Amygdala (tissue), 56 donors: ENCODE measurements around the gene FIZ1.
A peak's percentile ranks its signal among the peaks of the same experiment; 100 is the strongest.

Experiments used
- DNase-seq, 56 donors: peaks; one replicate each; lab custom pipeline; 2025; lab: John Stamatoyannopoulos, UW

The FIZ1 gene

DNA sequence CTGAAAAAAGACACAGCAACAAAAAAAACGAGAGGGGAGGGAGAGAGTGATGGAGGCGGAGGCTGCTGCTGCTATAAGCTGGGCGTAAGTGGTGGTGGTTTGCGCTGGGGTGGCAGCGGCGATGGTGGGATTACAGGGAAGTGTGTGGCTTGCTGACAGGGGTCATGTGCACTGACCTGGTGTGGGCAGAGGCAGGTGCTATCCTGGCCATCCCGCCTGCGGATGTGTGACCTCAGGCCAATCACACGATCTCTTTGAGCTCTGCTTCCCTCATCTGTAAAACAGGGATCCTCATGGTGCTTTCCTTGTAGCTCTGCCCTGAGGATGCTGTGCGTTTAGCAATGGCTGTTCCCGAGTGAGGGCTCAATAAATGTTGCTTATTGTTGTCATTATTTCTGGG, 38.2 kb upstream of the FIZ1 start:
- no peak for DNase-seq

- DNase-seq, result no peak
These were observed 37.4 kb upstream of the FIZ1 start for GRCh38 chr19:55636723-55637122.

DNA sequence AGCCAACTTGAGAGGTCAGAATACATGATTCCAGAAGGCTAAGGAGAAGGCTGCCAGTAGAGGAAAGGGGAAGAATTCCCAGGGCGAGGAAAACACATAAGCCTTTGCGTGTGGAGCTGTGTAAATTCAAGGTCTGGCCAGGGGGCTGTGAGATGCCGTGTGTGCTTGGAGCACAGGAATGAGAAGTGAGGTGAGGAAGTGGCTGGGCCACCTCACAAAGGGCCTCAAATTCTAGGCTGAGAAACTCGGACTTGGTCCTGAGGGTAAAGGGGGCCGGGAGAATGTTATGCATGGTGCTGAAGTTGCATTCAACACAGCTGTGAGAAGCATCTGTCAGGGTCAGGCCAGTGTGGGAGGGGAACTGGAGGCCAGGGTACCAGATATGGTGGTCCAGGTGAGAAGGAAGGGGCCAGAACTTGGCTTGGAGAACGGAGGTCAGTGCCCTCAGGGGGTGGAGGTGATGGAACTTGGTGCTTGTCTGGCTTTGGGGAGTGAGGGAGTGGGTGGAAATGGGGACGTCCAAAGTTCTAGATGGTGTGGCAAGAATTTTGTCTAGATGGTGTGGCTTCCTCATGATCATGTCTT, 36.6 kb upstream of the FIZ1 start:
- no peak for DNase-seq

- no peak for DNase-seq
These were observed 36.0 kb upstream of the FIZ1 start for GRCh38 chr19:55635334-55635717.

- no peak for DNase-seq
These were observed 34.5 kb upstream of the FIZ1 start for GRCh38 chr19:55633861-55634260.

- DNase-seq, result peak in 53 of 56 donors; percentile 7 to 96 (median 63)
These were observed 33.1 kb upstream of the FIZ1 start for GRCh38 chr19:55632463-55632834.

DNA sequence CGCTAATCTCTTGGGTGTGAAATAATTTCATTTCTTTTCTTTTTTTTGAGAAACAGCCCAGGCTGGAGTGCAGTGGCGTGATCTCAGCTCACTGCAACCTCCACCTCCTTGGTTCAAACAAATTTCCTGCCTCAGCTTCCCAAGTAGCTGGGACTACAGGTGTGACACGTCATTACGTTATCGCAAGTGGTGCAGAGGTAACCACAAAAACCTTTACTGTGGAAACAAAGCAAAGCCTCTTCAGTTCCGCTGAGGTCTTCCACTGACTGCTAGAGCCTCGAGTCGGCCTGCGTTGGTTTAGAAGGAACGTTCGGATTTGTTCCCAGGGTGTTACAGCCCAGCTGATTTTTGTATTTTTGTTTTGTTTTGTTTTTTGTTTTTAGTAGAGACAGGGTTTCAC, 27.0 kb upstream of the FIZ1 start:
- DNase-seq, result no peak

DNA sequence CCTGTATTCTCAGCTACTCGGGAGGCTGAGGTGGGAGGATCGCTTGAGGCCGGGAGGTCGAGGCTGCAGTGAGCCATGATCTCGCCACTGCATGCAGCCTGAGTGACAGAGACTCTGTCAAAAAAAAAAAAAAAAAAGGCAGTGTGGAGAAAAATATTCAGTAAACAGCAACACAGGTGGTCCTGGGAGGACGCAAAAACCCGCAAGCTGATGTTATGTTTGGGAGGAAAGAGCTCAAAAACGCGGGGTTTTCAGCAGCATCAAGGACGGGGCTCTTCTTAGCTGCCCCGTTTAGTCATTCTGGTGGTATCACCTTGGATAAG, 25.6 kb upstream of the FIZ1 start:
- no peak for DNase-seq

GRCh38 chr19:55624109-55625003, 25.0 kb upstream of the FIZ1 start, which contains the start of gene ZNF784:
ZNF784 (minus strand) TSS chr19:55624566; CDS start chr19:55624561, 5 bp downstream.
- DNase-seq, result peak; percentile 26 to 97 (median 89)

DNA sequence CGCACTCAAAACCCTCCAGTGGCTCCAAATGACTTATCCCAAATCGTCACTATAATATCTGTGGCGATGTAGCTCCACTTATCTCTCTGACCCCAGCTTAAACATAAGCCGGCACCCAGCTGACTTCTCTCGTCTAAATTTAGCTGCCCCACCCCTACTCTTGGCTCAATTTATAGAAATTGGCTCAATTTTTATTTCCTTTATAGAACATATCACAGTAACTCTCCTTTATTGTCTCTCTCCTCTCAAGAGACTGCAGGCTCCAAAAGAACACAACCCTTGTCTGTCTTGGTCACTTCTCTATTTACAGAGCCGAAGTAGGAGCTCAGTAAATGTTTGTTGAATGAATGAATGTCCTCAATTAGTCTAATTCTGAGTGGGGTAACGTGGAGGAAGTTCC, 24.2 kb upstream of the FIZ1 start:
- DNase-seq, result no peak

DNA sequence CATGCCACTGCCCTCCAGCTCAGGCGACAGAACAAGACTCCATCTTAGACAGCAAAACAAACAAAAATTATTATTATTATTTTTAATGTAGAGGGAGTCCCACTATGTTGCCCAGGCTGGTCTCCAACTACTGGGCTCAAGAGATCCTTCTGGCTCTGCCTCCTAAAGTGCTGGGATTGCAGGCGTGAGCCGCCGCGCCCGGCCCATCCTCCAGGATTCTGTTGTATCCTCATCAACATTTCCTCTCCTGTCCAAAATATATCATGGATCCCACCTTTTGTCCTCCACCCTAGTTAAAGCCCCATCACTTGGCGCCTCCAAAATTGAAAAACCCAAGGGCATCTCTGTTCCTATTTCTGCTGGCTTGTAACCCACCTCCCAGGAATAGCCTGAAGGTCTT, 23.8 kb upstream of the FIZ1 start:
- no peak for DNase-seq

DNA sequence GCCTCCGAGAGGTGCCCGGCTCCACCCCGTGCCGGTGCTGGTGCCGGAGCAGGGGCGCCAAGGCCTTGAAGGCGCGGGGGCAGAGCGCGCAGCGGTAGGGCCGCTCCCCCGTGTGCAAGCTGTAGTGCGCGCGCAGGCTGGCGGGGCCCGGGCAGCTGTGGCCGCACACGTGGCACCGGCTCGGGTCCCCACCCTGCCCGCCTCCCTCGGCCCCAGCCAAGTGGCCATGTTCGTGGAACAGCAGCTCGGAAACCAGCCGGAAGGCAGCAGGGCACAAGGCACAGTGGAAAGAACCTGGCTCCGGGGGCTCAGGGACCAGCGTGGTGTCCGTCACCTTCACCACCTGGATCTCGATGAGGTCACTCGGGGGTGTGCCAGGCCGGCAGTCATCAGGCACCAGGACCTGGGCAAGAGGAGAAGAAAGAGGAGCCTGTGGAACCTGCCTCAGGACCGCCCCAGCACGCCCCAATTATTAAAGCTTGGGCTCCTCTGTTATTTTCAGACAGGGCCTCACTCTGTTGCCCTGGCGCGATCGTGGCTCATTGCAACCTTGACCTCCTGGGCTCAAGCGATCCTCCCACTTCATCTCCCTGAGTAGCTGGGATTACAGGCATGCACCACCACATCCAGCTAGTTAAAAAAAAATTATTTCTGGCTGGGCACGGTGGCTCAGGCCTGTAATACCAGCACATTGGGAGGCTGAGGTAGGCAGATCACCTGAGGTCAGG, 23.1 kb upstream of the FIZ1 start:
- no peak for DNase-seq

- DNase-seq, result no peak
These were observed 22.4 kb upstream of the FIZ1 start for GRCh38 chr19:55621673-55622231.

GRCh38 chr19:55621205-55621672, 21.9 kb upstream of the FIZ1 start:
- no peak for DNase-seq

GRCh38 chr19:55620410-55621204, 21.3 kb upstream of the FIZ1 start:
- DNase-seq, result no peak

DNA sequence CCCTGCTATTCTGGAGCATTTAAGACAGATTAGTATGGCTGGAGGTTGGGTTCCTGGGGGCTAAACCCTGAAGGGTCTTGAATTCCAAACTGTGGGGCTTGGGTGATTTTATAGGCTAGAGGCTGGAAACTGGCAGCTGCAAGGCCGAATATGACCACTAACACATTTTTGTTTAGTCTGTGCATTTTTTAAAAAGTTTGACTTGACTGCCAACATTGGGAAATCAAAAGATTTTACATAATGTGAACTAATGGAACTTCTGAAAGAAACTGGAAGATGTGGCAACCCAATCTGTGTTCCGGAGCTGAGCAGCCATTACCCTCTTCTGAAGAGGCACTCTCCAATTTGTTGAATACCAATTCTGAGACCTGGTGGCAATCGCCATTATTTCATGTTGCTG, 20.0 kb upstream of the FIZ1 start:
- DNase-seq, result no peak

GRCh38 chr19:55618426-55618825, 19.1 kb upstream of the FIZ1 start:
- no peak for DNase-seq

GRCh38 chr19:55617426-55617825, 18.1 kb upstream of the FIZ1 start:
- DNase-seq, result no peak

- no peak for DNase-seq
These were observed 17.1 kb upstream of the FIZ1 start for GRCh38 chr19:55616395-55616875.
